HL-60 (cell line): ENCODE measurements around the gene AHI1.

Experiments
- DNase-seq, 2 experiments: peaks; one replicate each; pipeline ENCODE4 v3.0.0-alpha.2; 2010 to 2020; ENCODE audit warnings: low read depth in 1 of 2, low spot score in 1 of 2
- H3K27ac ChIP-seq: fragments of 250-450 bp; sonication (Bioruptor Pico); replicated peaks from 2 replicates; pipeline ENCODE4 v1.5.1; 2020; ENCODE audit warnings: mild to moderate bottlenecking, moderate library complexity
- H3K27me3 ChIP-seq: fragments of 250-450 bp; sonication (Bioruptor Pico); 2 replicates; pipeline ENCODE4 v1.5.1; 2021; ENCODE audit warnings: mild to moderate bottlenecking, moderate library complexity; ENCODE audit not compliant: insufficient read depth, poor library complexity, severe bottlenecking
- H3K4me3 ChIP-seq: replicated peaks from 2 replicates; pipeline ENCODE4 v1.5.1; 2011; ENCODE audit warnings: mild to moderate bottlenecking, control low read depth, low read length; ENCODE audit not compliant: insufficient read depth
- CTCF ChIP-seq: IDR thresholded peaks from one replicate; pipeline ENCODE4 v1.5.1; 2011; ENCODE audit warnings: low read length, control low read depth, inconsistent platforms; ENCODE audit not compliant: insufficient read depth
- GABPA ChIP-seq: IDR thresholded peaks from 2 replicates; pipeline ENCODE4 v1.6.1; 2012; ENCODE audit warnings: low read depth
- POLR2AphosphoS5 ChIP-seq: IDR thresholded peaks from 2 replicates; pipeline ENCODE4 v1.6.1; 2012; ENCODE audit warnings: low read depth
- REST ChIP-seq: IDR thresholded peaks from 2 replicates; pipeline ENCODE4 v1.6.1; 2012; ENCODE audit warnings: low read depth; ENCODE audit not compliant: insufficient replicate concordance
- SPI1 ChIP-seq: IDR thresholded peaks from 2 replicates; pipeline ENCODE4 v1.6.1; 2012; ENCODE audit warnings: low read depth, mild to moderate bottlenecking, borderline replicate concordance

AHI1 gene

GRCh38 chr6:135289816-135290215 lies 207.7 kb downstream of the AHI1 start:
- no peak overlapping the region for H3K27ac ChIP-seq
- no peak overlapping the region for H3K4me3 ChIP-seq
- TF ChIP-seq CTCF (no peak), GABPA (no peak), SPI1 (no peak), REST (no peak), POLR2AphosphoS5 (no peak)
- DNase-seq, result no peak
- H3K27me3 ChIP-seq, result no peaks in the 10 kb centered on the region

GRCh38 chr6:135286962-135287538 lies 210.5 kb downstream of the AHI1 start:
- Histone ChIP-seq H3K4me3 (no peak overlapping the region), H3K27ac (peak overlapping the region; percentile 65), H3K27me3 (no peaks in the 10 kb centered on the region)
- DNase-seq, result peak in 1 of 2 experiments; percentile 47
- TF ChIP-seq REST, result no peak
- peak; percentile 69; the same call in 1 of the 2 replicates for TF ChIP-seq SPI1
- peak; percentile 32; the same call in 1 of the 2 replicates for TF ChIP-seq POLR2AphosphoS5

GRCh38 chr6:135285165-135285564 lies 212.4 kb downstream of the AHI1 start:
- TF ChIP-seq REST (no peak), CTCF (no peak), POLR2AphosphoS5 (no peak), SPI1 (no peak)
- H3K27me3 ChIP-seq, result no peaks in the 10 kb centered on the region
- H3K27ac ChIP-seq, result no peak overlapping the region
- H3K4me3 ChIP-seq, result no peak overlapping the region
- DNase-seq, result no peak
